NK-92 (cell line): ENCODE data around the gene TMEM178B.

Source experiments
- DNase-seq: peaks from one replicate; lab custom pipeline; 2025; ENCODE audit not compliant: unreplicated experiment; lab: John Stamatoyannopoulos, UW

TMEM178B gene

DNA sequence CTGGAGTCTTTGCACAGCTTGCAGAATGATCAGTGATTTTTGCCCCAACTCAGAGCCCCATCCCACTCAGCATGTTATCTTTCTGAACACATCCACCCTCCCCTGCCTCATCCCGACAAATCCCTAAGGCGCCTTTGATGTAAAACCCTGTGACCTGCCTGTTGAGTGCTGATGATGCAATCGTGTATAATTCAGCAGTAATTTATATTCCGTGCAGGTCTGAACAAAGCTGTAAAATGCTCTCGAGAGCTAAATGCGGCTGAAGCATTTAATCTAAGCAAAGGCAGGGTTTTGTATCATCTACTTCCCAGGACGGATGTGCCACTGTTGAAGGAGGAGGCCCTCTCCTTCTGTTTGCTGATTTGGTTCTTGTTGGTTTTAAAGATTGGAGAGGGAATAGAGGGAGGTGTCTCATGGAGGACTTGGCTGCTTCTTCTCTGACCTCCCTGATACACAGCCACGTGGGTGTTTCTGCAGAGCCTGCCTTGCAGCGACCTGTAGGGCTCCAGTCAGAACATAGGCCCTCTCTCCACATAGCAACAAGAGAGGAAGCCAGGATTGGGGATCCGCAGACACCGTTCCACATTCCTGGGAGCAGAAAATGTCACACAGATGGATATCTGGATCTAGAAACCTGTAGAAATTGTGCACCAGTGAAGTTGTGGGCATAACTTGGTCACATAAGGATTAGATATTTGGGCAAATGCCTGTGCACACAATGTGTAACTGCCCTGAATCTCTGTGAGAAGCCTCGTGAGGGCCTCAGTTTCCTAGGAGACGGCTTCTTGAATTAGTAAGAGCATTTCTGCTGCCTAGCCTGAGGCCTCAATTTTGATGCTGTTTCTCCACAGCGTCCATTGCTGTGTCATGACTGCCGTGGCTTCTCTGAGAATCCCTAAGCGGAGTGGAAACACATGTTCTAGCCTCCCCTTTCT, 387.2 kb downstream of the TMEM178B start:
- DNase-seq, result no peak

DNA sequence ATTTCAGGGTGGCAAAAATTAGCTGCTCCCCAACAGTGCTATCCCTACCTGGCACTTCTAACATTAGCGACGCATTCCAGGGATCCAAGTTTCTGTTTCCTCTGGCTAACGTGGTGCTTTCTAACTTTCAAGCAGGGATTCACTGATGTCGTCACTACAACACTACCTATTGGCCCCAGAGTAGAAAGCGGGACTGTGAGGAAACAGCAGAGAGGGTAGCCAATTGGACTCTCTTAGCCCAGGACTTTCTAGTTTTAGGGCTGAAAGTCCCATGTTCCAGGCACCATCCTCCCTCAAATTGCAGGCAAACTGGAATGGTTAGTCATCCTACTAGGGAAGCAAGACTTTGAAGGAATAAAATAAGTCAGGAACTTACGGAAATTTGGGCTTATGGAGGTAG, 388.1 kb downstream of the TMEM178B start:
- no peak for DNase-seq

DNA sequence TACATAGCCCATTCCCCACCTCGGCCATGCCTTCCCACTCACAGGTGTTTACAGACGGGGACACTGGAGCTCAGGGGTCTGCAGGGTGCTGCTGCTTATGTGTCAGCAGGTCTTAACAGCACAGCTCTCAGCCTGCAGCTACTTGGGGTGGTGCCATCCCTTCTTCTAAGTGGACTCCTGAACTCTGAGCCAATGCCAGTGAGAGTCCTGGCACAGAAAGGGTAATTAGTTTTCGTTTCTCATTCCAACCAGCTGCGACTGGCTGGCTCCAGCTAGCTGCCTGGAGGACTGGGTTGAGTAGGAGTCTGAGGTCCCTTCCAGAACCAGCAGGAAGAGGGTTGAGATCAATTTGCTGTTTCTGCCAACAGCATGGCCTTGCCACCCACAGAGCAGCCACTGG, 389.1 kb downstream of the TMEM178B start:
- no peak for DNase-seq

DNA sequence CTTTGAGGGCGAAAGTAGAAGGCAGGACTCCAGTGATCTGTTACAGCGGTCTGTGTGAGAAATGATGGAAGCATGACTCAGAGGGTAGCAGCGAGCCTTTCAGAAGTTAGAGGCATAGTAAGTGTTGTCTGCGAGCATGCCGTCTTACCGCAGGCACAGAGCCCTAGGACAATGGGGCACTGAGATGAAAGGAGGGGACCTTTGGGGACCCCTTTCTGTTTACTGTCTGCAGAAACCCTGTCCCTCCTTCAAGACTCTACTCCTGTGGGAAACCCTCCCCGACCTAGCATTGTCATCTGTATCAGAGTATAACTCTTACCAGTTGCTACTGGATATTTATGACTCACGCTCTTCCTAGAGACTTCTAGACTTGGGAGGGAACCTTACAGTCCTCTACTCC, 390.1 kb downstream of the TMEM178B start:
- DNase-seq, result no peak

DNA sequence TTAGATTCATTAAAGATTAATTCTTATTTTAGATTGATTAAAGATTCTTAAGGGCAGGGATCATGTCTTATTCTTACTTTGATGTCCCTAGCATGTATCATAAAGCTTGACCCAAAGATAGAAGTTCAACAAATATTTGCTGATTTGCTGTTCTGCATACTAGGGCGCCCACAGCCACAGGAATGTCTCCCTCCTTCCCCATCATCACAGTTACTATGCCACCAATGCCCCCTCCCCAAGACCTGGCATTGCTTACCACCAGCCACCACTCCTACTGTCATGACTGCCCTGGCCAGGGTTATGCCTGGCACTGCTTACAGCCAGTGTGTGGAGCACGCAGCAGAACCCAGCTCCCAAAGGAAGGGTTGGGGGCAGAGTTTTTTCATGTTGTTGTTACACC, 390.7 kb downstream of the TMEM178B start:
- DNase-seq, result no peak

DNA sequence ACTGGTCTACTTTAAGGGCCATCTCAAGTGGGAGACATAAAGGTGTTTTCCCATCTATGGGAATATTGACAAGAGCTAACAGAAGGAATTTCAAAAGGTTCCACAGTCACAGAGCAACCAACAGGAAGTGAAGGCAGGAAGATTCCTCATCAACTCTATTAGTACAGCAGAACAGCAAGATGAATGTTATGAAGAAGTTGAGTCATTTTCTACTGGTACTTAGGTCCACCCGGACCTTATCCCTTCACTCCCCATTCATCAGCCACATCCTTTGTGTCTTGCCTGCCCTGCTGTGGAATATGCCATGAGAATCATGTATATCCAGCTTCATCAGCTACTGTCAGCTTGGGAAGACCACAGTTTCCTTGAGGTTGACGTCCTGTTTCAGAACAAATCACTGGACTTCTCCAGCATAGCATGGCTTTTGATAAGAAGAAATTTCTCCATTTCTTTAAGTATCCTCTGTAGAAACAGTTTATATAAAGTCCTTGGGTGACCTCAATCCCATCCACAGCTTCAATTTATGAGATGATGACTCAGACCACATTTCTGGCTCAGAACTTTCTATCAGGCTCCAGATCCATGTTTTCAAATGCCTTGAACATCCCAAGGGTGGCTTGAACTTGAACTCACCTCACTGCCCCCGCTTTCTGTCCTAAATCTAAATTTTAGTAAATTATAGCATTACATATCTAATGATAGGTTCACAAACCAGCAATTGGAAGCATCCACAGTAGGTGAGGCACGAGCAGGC, 392.5 kb downstream of the TMEM178B start:
- DNase-seq, result no peak

DNA sequence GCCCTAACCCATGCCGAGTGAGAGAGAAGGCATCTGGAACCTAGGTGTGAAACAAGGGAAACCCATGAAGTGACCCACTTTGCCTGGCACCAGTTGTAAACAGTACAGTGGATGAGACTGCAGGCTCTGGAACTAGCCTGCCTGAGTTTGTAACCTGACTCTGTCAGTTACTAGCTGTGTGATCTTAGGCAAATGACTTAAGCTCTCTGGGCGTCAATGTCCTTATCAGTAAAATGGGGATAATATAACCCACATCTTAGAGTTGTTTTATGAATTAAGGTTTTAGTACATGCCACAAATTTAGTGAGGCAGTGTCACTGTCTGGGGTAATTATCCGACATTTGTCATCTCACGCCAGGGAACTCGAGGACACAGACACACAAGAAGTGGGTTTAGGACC, 394.5 kb downstream of the TMEM178B start:
- DNase-seq, result no peak

DNA sequence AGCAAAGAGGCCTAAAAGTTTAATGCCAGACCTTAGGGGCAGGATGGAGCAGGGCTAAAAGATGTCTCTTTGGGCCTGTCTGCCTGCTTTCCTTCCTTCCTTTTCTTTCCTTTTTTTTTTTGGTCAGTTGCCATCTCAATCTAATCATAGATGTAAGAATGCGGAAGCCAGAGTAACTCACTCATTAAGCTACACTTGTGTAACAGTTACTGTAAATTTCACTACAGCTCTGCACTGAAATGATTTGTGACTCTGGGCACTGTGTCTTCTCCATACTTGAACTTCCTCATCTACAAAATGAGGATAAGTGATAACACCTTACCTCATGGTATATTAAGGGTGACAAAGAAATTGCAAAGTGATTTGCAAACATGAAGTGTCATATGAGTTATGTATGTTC, 401.8 kb downstream of the TMEM178B start:
- DNase-seq, result no peak

DNA sequence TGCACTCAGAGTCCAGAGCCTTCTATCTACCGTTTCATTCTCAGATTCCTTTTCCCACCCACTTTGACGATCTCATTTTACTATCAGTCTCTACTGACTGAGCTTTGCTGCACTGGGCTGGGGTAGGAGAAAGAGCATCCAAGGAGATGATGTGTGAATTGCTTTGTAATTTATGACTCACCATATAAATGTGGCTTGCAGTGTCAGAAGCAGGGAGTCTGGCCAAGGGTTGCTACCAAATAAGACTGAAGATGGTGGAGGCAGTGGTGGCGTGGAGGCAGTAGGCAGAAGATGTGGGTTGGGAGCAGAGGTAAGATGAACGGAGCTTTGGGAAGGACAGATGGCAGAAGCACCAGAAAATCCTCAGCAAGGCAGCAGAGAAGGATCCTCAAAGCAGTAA, 404.0 kb downstream of the TMEM178B start:
- no peak for DNase-seq

DNA sequence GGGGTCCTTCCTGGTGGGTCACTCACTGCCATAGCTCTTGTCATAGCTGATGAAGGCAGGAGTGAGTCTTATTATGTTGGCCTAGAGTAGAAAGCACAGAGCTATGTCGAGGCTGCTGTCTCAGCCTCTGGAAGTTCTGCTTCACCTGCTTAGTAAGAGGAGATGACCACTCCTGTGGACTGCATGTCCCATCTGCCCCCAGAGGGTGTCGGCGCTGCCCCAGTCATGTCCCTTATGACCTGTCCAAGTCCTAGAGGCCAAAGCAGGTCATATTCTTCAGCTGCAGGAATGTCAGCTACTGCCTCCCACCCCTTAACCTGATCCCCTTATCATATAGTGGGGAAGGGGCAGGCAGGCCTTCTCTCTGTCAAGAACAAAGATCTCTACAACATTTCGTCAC, 405.0 kb downstream of the TMEM178B start:
- no peak for DNase-seq

DNA sequence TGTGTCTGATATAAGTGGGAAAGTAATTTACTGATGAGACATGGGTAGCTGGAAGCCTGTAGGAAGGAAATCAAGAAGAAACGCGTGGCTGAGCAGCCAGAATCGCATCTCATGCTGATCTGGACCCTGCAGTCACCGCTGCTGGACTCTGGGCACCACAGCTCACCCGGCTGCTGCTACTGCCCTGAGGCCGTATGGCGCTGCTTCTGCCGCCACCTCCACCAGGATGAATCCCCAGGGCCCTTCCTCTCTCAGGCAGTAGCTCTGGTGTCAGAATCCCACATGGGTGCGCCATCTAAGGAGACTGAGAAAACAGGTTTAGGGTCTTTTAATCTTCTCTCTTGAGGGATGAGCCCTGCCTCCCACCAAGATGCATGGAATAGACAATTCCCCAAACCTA, 407.1 kb downstream of the TMEM178B start:
- DNase-seq, result no peak

DNA sequence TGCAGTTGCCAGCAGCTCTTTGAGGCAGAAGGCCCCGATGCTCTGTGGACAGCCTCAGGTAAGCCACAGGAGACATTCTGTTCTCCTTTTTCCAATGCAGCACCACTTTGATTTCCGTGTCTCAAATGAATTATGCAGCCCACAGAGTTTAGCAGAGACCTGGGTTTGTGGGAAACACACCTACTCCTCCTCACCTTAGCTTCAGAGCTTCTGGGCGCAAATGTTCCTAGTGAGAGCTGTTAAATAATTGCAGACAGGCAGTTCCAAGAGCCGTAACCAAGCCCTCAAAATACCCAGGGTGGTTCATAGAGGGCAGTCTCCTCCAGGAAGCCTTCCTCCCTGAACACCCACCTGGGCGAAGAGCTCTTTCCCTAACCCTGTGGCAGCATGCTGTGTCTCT, 408.1 kb downstream of the TMEM178B start:
- DNase-seq, result no peak

DNA sequence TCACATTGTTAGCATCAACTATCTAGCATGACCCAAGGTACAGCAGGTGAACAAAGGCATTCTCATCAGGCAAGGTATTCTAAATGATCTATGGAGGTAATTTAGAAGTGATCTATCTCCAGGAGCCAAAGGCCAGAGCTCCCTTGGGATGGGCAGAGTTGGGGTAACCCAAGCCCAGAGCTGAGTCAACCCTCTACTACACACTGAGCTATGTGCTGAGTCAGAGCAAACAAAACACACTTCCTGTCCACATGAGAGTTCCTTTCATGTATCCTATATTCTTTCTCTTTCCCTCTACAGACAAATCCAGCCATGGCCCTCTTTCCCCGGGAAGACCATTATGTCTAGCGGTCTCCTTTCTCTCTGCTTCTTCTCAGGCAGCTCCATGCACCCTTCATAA, 409.2 kb downstream of the TMEM178B start:
- DNase-seq, result no peak

DNA sequence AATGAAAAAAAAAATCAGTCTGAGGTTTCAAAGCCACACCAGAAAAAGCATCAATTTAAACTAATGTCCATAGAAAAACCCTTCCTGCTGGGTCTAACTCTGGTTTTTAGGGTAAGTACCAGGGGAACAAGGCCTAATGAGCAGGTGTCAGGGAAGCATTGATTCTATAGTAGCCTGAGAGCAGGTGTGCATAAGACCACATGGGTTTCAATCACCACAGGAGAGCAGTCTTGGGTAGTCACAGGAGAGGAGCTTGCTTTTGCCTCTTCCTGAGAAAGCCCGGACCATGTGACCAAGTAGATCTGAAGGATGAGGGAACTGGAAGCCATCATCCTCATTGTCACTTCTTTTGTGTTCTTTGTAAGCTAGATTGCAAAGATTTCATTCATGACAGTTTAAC, 411.0 kb downstream of the TMEM178B start:
- no peak for DNase-seq

DNA sequence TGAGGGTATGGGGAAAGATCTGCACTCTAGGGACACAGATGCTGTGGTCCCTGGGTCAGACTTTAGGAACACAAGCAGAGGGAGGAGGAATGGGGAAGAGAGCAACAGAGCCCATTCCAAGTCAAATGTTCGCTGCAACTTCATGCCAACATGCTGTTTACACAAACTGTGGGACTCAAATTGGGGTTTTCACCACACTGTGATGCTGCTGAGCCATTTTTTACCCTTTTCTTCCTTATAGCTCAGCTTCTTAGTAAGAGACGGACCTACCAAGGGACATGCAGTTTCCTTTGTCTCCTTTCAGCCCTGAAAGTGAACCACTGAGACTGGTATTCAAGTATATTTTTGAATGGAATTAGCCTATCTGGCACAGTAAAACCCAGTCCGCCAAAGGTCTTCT, 413.1 kb downstream of the TMEM178B start:
- DNase-seq, result no peak

DNA sequence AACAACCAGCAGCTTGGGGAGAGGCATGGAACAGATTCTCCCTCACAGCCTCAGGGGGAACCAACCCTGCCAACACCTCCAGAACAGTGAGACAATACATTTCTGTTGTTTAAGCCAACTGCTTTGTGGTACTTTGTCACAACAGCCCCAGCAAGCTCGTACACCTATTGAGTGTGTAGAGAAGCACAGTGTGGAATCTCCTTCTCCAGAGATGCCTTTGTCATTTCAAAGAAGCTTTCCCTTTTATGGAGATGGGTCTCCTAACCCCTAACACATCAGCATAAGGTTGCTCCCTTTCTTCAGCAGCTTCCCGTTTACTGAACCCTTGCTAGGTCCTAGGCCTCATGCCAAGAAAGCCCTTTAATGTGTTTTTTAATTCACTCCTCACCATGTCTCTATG, 416.6 kb downstream of the TMEM178B start:
- no peak for DNase-seq

DNA sequence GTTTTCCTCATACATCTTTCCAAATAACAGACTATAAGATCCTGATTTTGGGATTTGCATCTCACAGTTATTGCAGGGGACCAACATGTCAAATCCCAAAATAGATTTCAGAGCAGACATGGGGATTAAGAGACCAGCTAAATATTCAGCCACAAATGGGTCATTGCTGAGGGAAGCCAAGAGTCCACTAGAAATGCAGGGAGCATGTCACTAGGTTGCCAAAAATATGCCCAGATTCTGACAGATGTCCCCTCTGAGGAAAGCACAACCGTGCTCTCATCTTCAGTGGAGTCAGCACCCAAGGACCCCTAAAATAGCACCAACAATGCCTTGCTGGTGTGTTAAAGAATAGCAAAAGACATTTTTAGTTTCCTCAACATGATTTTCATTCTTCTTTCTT, 421.2 kb downstream of the TMEM178B start:
- DNase-seq, result no peak

DNA sequence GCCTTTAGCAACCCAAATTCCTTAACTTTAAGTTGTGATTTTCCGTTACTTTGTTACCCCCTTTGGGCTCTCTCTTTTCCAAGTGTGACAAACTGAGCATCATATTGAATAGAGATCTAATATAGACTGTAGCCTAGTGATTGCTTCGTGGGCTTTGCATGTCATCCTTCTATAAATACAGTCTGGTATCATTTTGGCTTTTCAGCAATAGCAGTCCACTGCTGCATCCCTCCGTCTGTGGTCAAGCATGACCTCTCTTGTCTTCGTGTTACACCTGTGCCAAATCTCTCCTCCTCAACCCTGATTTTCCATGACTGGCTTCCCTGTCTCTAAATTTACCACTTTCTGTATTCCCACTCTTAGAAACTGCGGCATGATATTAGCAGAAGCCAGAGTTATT, 423.5 kb downstream of the TMEM178B start:
- DNase-seq, result no peak

DNA sequence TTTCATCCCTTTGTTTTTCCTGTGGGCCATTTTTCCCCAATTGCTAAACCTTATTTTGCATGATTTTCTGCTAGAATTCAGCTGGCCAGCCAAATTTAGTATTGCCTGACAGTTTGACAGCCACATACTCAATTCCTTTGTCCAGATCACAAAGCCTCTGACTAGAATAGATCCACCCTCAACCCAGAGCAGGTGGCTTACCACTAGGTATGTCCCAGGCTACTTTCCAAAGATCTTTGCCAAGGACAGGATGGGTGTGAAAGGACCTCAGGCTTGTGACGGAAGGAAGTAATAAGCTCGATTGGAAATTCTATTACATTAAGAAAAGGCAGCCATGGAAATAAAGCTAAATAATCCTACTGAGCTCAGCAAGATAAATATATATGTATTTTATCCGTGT, 426.7 kb downstream of the TMEM178B start:
- no peak for DNase-seq

DNA sequence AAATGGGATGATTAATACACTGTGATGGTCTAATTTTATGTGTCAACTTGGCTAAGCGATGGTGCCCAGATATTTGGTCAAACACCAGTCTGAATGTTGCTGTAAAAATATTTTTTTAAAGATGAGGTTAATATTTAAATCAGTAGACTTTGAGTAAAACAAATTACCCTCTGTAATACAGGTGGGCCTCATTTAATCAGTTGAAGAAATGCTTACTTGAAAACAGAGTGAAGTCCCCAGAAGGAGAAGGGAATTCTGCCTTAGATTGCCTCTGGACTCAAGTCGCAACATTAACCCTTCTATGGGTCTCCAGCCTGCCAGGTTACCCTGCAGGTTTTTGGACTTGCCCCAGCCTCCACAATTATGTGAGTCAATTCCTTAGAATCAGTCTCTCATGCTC, 427.6 kb downstream of the TMEM178B start:
- no peak for DNase-seq

DNA sequence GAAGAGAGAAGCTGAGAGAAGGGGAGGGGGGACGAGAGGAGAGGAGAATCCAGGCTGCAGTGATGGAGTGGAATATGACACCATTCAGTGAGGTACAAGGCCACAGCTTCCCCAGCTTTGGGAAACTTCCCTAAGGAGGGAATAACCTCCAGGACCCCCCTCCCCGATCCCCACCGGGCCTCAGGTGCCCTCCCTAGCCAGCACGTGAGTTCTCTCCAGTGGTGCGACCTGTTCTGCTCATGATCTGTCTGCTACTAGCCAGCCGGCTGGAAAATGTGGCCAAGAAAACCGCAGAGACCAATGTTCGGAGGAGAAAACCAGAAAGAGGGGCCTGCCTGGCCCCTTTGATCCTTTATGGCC, 437.4 kb downstream of the TMEM178B start:
- no peak for DNase-seq

DNA sequence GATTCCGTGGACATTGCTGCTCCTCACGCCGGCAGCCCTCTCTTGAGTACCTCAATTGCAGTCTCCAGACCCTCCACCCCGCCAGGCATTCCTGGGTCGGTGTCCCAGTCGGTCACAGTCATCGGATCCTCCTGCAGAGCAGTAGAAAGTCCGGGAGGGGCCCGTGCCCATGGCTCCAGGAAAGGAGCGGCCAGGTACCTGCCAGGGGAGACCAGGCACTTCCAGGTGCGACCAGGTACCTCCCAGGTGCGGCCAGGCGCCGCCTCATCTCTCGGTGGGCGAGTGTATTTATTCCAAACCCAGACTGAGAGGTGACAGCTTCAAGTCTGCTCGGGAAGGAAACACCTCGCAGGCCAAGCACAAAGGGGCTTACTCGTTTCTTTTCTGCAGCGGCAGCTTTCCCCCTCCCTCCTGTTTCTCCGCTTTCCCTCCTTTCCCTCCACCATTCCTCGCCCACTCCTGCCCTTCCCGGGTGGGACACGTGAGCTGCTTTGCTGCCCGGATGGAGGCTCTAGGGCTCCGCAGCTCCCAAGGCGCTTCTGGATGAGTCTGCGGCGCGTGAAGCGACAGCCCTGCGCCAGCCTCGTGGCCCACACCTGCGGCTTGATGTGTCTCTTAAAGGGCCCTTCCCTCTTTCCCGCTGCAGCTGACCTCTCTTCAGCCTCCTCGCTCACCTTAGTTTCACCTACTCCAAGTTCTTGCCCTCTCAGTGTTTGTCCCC, 438.0 kb downstream of the TMEM178B start:
- DNase-seq, result no peak
